ENCODE measurements around the gene MLEC. TPM values are rescaled to one million over a fixed set of nuclear protein-coding genes. Genes with fewer than 3 reads are reported as not detected.

MLEC gene
- total and polyA plus RNA-seq, 9 of the 15 experiments (the other 6 are each of a cell fraction or from before 2014, with no cell fraction given) = 18.5 to 108 (median 57.8) TPM

- Histone ChIP-seq H3K79me2 (ENCODE audit: control insufficient read depth, insufficient read depth, low read length) (no peaks in the 10 kb centered on the region), H3K27me3 (ENCODE audit: control insufficient read depth in 2 of 2, insufficient read depth in 2 of 2, low read length in 2 of 2) (peaks cover 29 to 40% of the 10 kb centered on the region in 2 experiments), H3K36me3 (ENCODE audit: control insufficient read depth, insufficient read depth, low read length) (no peaks in the 10 kb centered on the region), H3K9me3 (replicated peaks; ENCODE audit: control insufficient read depth, insufficient read depth, low read depth, low read length) (no peaks in the 10 kb centered on the region), H3K4me2 (ENCODE audit: insufficient read depth, low read length) (no peak overlapping the region), H2AFZ (ENCODE audit: low read depth, low read length) (no peak overlapping the region), H3K9ac (ENCODE audit: insufficient read depth in 1 of 2, low read depth in 2 of 2, low read length in 2 of 2) (no peak overlapping the region), H4K20me1 (replicated peaks; ENCODE audit: control insufficient read depth, insufficient read depth, low read length) (no peaks in the 10 kb centered on the region; the same call in 1 of the 2 replicates), H3K9me1 (ENCODE audit: control insufficient read depth, insufficient read depth, low read length) (no peaks in the 10 kb centered on the region), H3K27ac (ENCODE audit: extremely low read depth, low read depth, low read length) (no peak overlapping the region), H3K4me1 (replicated peaks in 1 of 2; ENCODE audit: control insufficient read depth in 2 of 2, insufficient read depth in 2 of 2, low read length in 2 of 2) (peaks cover 0 to 19% of the 10 kb centered on the region in 2 experiments; a peak in 3 of 5 replicates), H3K4me3 (no peak overlapping the region)
- FAIRE-seq (no peak), DNase-seq (ENCODE audit: extremely low read depth in 1 of 4, low spot score in 3 of 4) (no peak), ATAC-seq (no peak)
- BruUV-seq (replicated peaks) = no TSS peak
- in situ Hi-C loops (cut with MboI) = no loop called here
- intact Hi-C loops (cut with micrococcal nuclease) = loop anchor here (10.0 kb wide), 2 partner anchors 207 to 317 kb away; partner anchors contain the start of genes COX6A1 and PLA2G1B
- POLR2A ChIA-PET = interaction anchor here (0.6 kb wide), 1 partner anchor 65 kb away, joined by 3 read pairs; no protein-coding TSS in a partner anchor
- WGBS (ENCODE audit: insufficient coverage, low coverage, missing lambda C conversion rate) = 27% methylated on average over 9 of the region's 9 CpGs
- CTCF ChIA-PET (ENCODE audit: low intra/inter-chr PET ratio) = interaction anchor here (0.7 to 1.6 kb wide), 2 partner anchors 58 to 522 kb away, joined by 3 read pairs; no protein-coding TSS in a partner anchor
- TF ChIP-seq RBM34 (IDR thresholded peaks at IDR 0.05; ENCODE audit: borderline replicate concordance, insufficient read depth, low read length) = no peak
- no peak for TF ChIP-seq TEAD1 (CRISPR knock-in tag; IDR thresholded peaks at IDR 0.05)
- no peak for TF ChIP-seq ZNF134 (CRISPR knock-in tag; conservative IDR thresholded peaks at IDR 0.05)
- TF ChIP-seq ZNF311 (CRISPR knock-in tag; IDR thresholded peaks at IDR 0.05) = no peak
- no peak for TF ChIP-seq HES1 (IDR thresholded peaks at IDR 0.05; ENCODE audit: low read depth)
- TF ChIP-seq HMBOX1 (IDR thresholded peaks at IDR 0.05) = no peak
- TF ChIP-seq, protein P1, sequence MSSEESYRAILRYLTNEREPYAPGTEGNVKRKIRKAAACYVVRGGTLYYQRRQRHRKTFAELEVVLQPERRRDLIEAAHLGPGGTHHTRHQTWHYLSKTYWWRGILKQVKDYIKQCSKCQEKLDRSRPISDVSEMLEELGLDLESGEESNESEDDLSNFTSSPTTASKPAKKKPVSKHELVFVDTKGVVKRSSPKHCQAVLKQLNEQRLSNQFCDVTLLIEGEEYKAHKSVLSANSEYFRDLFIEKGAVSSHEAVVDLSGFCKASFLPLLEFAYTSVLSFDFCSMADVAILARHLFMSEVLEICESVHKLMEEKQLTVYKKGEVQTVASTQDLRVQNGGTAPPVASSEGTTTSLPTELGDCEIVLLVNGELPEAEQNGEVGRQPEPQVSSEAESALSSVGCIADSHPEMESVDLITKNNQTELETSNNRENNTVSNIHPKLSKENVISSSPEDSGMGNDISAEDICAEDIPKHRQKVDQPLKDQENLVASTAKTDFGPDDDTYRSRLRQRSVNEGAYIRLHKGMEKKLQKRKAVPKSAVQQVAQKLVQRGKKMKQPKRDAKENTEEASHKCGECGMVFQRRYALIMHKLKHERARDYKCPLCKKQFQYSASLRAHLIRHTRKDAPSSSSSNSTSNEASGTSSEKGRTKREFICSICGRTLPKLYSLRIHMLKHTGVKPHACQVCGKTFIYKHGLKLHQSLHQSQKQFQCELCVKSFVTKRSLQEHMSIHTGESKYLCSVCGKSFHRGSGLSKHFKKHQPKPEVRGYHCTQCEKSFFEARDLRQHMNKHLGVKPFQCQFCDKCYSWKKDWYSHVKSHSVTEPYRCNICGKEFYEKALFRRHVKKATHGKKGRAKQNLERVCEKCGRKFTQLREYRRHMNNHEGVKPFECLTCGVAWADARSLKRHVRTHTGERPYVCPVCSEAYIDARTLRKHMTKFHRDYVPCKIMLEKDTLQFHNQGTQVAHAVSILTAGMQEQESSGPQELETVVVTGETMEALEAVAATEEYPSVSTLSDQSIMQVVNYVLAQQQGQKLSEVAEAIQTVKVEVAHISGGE (CRISPR knock-in tag; IDR thresholded peaks at IDR 0.05) = no peak
- TF ChIP-seq ZNF431 (CRISPR knock-in tag; IDR thresholded peaks at IDR 0.05) = no peak
- TF ChIP-seq GTF3C2 (IDR thresholded peaks at IDR 0.05; ENCODE audit: borderline replicate concordance, extremely low read depth, insufficient read length) = no peak
- no peak for TF ChIP-seq DNMT1 (IDR thresholded peaks at IDR 0.05)
- no peak for TF ChIP-seq ZNF165 (CRISPR knock-in tag; IDR thresholded peaks at IDR 0.05; ENCODE audit: borderline replicate concordance)
- no peak for TF ChIP-seq MTF1 (CRISPR knock-in tag; IDR thresholded peaks at IDR 0.05; ENCODE audit: borderline replicate concordance)
Observed at GRCh38 chr12:120642121-120642520, 44.8 kb upstream of the MLEC start.
